Panc1 (cell line): Measurements from ENCODE around the gene OR1I1.

Experiments used
- CTCF ChIP-seq: fragments of 450-650 bp; IDR thresholded peaks from 2 replicates; pipeline ENCODE4 v1.5.1; 2017; ENCODE audit warnings: mild to moderate bottlenecking
- POLR2AphosphoS5 ChIP-seq: IDR thresholded peaks from 2 replicates; pipeline ENCODE4 v1.6.1; 2012; ENCODE audit warnings: mild to moderate bottlenecking, low read depth, low read length, moderate library complexity

GRCh38 chr19:15115762-15116615, 34.0 kb downstream of the OR1I1 start:
- no peak for TF ChIP-seq CTCF
- no peak for TF ChIP-seq POLR2AphosphoS5
